ENCODE results near the gene ATG2A.

ATG2A gene

GRCh38 chr11:64883575-64883974, 33.4 kb downstream of the ATG2A start:
- H3K23ac ChIP-seq (ENCODE audit: low read length), result no peak overlapping the region
- no peak overlapping the region for H3K14ac ChIP-seq (ENCODE audit: low read length)
- H3K4ac ChIP-seq (ENCODE audit: low read depth, low read length), result no peak overlapping the region
- peak overlapping the region; percentile 1 for H4K91ac ChIP-seq (ENCODE audit: low read depth, low read length)
- no peak overlapping the region for H3K18ac ChIP-seq (ENCODE audit: low read length)
- no peak overlapping the region for H3K4me3 ChIP-seq (ENCODE audit: low read depth, low read length)
- no peak overlapping the region for H3K4me2 ChIP-seq (ENCODE audit: low read length)
- H3K9me3 ChIP-seq (ENCODE audit: insufficient read depth, low read depth, low read length), result no peaks in the 10 kb centered on the region
- no peak overlapping the region for H2AK5ac ChIP-seq (ENCODE audit: low read length)
- H2BK12ac ChIP-seq (ENCODE audit: low read length), result no peak overlapping the region
- H3K4me1 ChIP-seq (ENCODE audit: control insufficient read depth in 1 of 2, insufficient read depth in 2 of 2, low read length in 2 of 2), result peaks cover 4 to 12% of the 10 kb centered on the region in 2 experiments
- no peak overlapping the region for H2BK5ac ChIP-seq (ENCODE audit: low read depth, low read length, poor library complexity)
- peaks cover 11% of the 10 kb centered on the region for H3K79me1 ChIP-seq (ENCODE audit: low read length)
- no peaks in the 10 kb centered on the region for H3K27me3 ChIP-seq (ENCODE audit: insufficient read depth, low read length)
- no CpG with 5 or more reads among the region's 5 CpGs for WGBS (ENCODE audit: extremely low coverage, insufficient coverage, insufficient read length)
- H4K12ac ChIP-seq (ENCODE audit: low read depth, low read length), result no peak overlapping the region
- H3K9ac ChIP-seq (ENCODE audit: low read length), result no peak overlapping the region
- no peak overlapping the region for H3K27ac ChIP-seq (ENCODE audit: low read depth, low read length)
- peaks cover 1% of the 10 kb centered on the region for H3K79me2 ChIP-seq (ENCODE audit: control insufficient read depth, insufficient read depth, low read length, poor library complexity)
- no peak overlapping the region for H4K8ac ChIP-seq (ENCODE audit: low read depth, low read length)
- no peak overlapping the region for H2BK120ac ChIP-seq (ENCODE audit: insufficient read depth, low read length, poor library complexity)
- DNase-seq, result no peak
- H3K36me3 ChIP-seq (ENCODE audit: control insufficient read depth in 1 of 2, insufficient read depth in 2 of 2, low read length in 2 of 2), result no peaks in the 10 kb centered on the region
- no peak overlapping the region for H2AFZ ChIP-seq (ENCODE audit: insufficient read depth, low read length, poor library complexity)

- no CpG with 5 or more reads among the region's 5 CpGs for WGBS (ENCODE audit: extremely low coverage, insufficient coverage, insufficient read length)
These were observed 34.8 kb downstream of the ATG2A start for GRCh38 chr11:64882243-64882642.

GRCh38 chr11:64881476-64881875, 35.5 kb downstream of the ATG2A start:
- Histone ChIP-seq H4K91ac (ENCODE audit: low read depth, low read length) (no peak overlapping the region), H3K79me1 (ENCODE audit: low read length) (peaks cover 17% of the 10 kb centered on the region), H3K4me2 (ENCODE audit: low read length) (no peak overlapping the region), H3K4me1 (ENCODE audit: control insufficient read depth in 1 of 2, insufficient read depth in 2 of 2, low read length in 2 of 2) (peaks cover 2 to 5% of the 10 kb centered on the region in 2 experiments), H2BK5ac (ENCODE audit: low read depth, low read length, poor library complexity) (no peak overlapping the region), H2BK12ac (ENCODE audit: low read length) (no peak overlapping the region), H3K14ac (ENCODE audit: low read length) (no peak overlapping the region), H4K8ac (ENCODE audit: low read depth, low read length) (no peak overlapping the region), H4K12ac (ENCODE audit: low read depth, low read length) (no peak overlapping the region), H3K23ac (ENCODE audit: low read length) (no peak overlapping the region), H3K27me3 (ENCODE audit: insufficient read depth, low read length) (no peaks in the 10 kb centered on the region), H3K9ac (ENCODE audit: low read length) (no peak overlapping the region), H3K9me3 (ENCODE audit: insufficient read depth, low read depth, low read length) (no peaks in the 10 kb centered on the region), H3K4me3 (ENCODE audit: low read depth, low read length) (no peak overlapping the region), H3K4ac (ENCODE audit: low read depth, low read length) (no peak overlapping the region), H3K79me2 (ENCODE audit: control insufficient read depth, insufficient read depth, low read length, poor library complexity) (peaks cover 11% of the 10 kb centered on the region), H3K27ac (ENCODE audit: low read depth, low read length) (no peak overlapping the region), H3K36me3 (ENCODE audit: control insufficient read depth in 1 of 2, insufficient read depth in 2 of 2, low read length in 2 of 2) (no peaks in the 10 kb centered on the region), H2AK5ac (ENCODE audit: low read length) (no peak overlapping the region), H2AFZ (ENCODE audit: insufficient read depth, low read length, poor library complexity) (no peak overlapping the region), H3K18ac (ENCODE audit: low read length) (no peak overlapping the region), H2BK120ac (ENCODE audit: insufficient read depth, low read length, poor library complexity) (no peak overlapping the region)
- no CpG with 5 or more reads among the region's 8 CpGs for WGBS (ENCODE audit: extremely low coverage, insufficient coverage, insufficient read length)
- peak in 1 of 2 donors; percentile 34 for DNase-seq

More at GRCh38 chr11:64882243-64882642, 34.8 kb downstream of the ATG2A start:
- Histone ChIP-seq H3K9me3 (ENCODE audit: insufficient read depth, low read depth, low read length) (no peaks in the 10 kb centered on the region), H2BK5ac (ENCODE audit: low read depth, low read length, poor library complexity) (no peak overlapping the region), H3K27ac (ENCODE audit: low read depth, low read length) (no peak overlapping the region), H3K9ac (ENCODE audit: low read length) (no peak overlapping the region), H3K79me2 (ENCODE audit: control insufficient read depth, insufficient read depth, low read length, poor library complexity) (peaks cover 11% of the 10 kb centered on the region), H3K4me1 (ENCODE audit: control insufficient read depth in 1 of 2, insufficient read depth in 2 of 2, low read length in 2 of 2) (peaks cover 0 to 3% of the 10 kb centered on the region in 2 experiments), H3K27me3 (ENCODE audit: insufficient read depth, low read length) (no peaks in the 10 kb centered on the region), H3K4ac (ENCODE audit: low read depth, low read length) (no peak overlapping the region), H4K91ac (ENCODE audit: low read depth, low read length) (no peak overlapping the region), H2AK5ac (ENCODE audit: low read length) (no peak overlapping the region), H3K23ac (ENCODE audit: low read length) (no peak overlapping the region), H3K18ac (ENCODE audit: low read length) (no peak overlapping the region), H3K79me1 (ENCODE audit: low read length) (peaks cover 16% of the 10 kb centered on the region), H2BK120ac (ENCODE audit: insufficient read depth, low read length, poor library complexity) (no peak overlapping the region), H3K14ac (ENCODE audit: low read length) (no peak overlapping the region), H3K4me3 (ENCODE audit: low read depth, low read length) (no peak overlapping the region), H2AFZ (ENCODE audit: insufficient read depth, low read length, poor library complexity) (no peak overlapping the region), H2BK12ac (ENCODE audit: low read length) (no peak overlapping the region), H3K4me2 (ENCODE audit: low read length) (no peak overlapping the region), H4K12ac (ENCODE audit: low read depth, low read length) (no peak overlapping the region), H3K36me3 (ENCODE audit: control insufficient read depth in 1 of 2, insufficient read depth in 2 of 2, low read length in 2 of 2) (no peaks in the 10 kb centered on the region), H4K8ac (ENCODE audit: low read depth, low read length) (no peak overlapping the region)
- DNase-seq, result no peak

- H3K18ac ChIP-seq (ENCODE audit: low read length), result no peak overlapping the region
- H3K9ac ChIP-seq (ENCODE audit: low read length), result no peak overlapping the region
- H3K4me2 ChIP-seq (ENCODE audit: low read length), result no peak overlapping the region
- H2AK5ac ChIP-seq (ENCODE audit: low read length), result no peak overlapping the region
- H4K8ac ChIP-seq (ENCODE audit: low read depth, low read length), result no peak overlapping the region
- H3K79me2 ChIP-seq (ENCODE audit: control insufficient read depth, insufficient read depth, low read length, poor library complexity), result peaks cover 20% of the 10 kb centered on the region
- no peak overlapping the region for H3K14ac ChIP-seq (ENCODE audit: low read length)
- no peak overlapping the region for H2BK5ac ChIP-seq (ENCODE audit: low read depth, low read length, poor library complexity)
- no peak for DNase-seq
- no peak overlapping the region for H4K91ac ChIP-seq (ENCODE audit: low read depth, low read length)
- no peak overlapping the region for H3K27ac ChIP-seq (ENCODE audit: low read depth, low read length)
- no peak overlapping the region for H4K12ac ChIP-seq (ENCODE audit: low read depth, low read length)
- H3K4ac ChIP-seq (ENCODE audit: low read depth, low read length), result no peak overlapping the region
- H2AFZ ChIP-seq (ENCODE audit: insufficient read depth, low read length, poor library complexity), result no peak overlapping the region
- peaks cover 21% of the 10 kb centered on the region for H3K79me1 ChIP-seq (ENCODE audit: low read length)
- no peak overlapping the region for H3K4me3 ChIP-seq (ENCODE audit: low read depth, low read length)
- H3K9me3 ChIP-seq (ENCODE audit: insufficient read depth, low read depth, low read length), result no peaks in the 10 kb centered on the region
- H3K4me1 ChIP-seq (ENCODE audit: control insufficient read depth in 1 of 2, insufficient read depth in 2 of 2, low read length in 2 of 2), result peaks cover 11 to 16% of the 10 kb centered on the region in 2 experiments
- no CpG with 5 or more reads among the region's 14 CpGs for WGBS (ENCODE audit: extremely low coverage, insufficient coverage, insufficient read length)
- peaks cover 3% of the 10 kb centered on the region in 2 experiments for H3K36me3 ChIP-seq (ENCODE audit: control insufficient read depth in 1 of 2, insufficient read depth in 2 of 2, low read length in 2 of 2)
- no peak overlapping the region for H2BK12ac ChIP-seq (ENCODE audit: low read length)
- no peaks in the 10 kb centered on the region for H3K27me3 ChIP-seq (ENCODE audit: insufficient read depth, low read length)
- H2BK120ac ChIP-seq (ENCODE audit: insufficient read depth, low read length, poor library complexity), result no peak overlapping the region
- no peak overlapping the region for H3K23ac ChIP-seq (ENCODE audit: low read length)
These were observed 36.6 kb downstream of the ATG2A start for GRCh38 chr11:64880240-64881001.
